ENCODE measurements around the gene PRXL2B. TPM values are rescaled to one million over a fixed set of nuclear protein-coding genes. Genes with fewer than 3 reads are reported as not detected.

PRXL2B gene
- total RNA-seq, 2 experiments from 2014 or later: 5.2 to 10.4 TPM

DNA sequence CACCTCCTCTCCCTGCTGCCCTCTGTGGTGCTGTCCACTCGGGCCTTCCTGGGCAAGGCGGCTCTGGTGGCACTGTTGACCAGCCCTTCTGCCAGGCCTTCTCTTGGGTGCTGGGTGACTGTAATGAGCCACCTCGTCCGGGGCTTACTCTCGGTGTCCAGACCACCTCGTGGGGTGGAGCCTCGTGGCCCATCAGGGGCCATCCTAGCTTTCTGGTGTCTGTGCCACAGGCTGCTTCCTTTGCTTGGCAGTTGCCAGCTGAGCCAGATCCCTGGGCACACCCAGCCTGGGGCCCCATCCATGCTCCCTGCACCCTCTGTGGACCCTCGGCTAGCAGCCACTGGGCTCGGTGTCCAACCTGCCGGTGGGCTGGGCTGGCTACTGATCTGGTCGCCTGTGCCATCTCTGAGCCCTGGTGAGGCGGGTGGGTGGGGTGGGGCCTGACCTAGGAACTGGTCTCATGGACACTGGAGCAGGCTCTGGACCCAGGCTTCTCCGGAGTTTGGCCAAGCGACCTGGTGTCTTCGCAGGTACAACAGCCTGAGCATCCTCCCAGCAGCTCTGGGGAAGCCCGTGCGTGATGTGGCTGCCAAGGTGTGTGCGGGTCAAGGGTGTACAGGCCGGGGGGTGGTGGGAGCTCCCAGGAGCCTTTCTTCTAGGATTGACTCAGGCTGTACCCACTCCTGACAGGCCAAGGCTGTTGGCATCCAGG lies 1.4 kb downstream of the PRXL2B start:
- ChIA-PET POLR2A (no interaction called here), CTCF (ENCODE audit: unreplicated experiment) (no interaction called here)
- no peaks in the 10 kb centered on the region for H4K20me1 ChIP-seq (ENCODE audit: insufficient read depth, low read length)
- H3K4me2 ChIP-seq (ENCODE audit: low read length): peak overlapping the region; percentile 94
- peak overlapping the region; percentile 90 for H3K4me3 ChIP-seq (ENCODE audit: low read depth, low read length, poor library complexity, severe bottlenecking)
- H3K27ac ChIP-seq (ENCODE audit: low read depth, low read length, poor library complexity, severe bottlenecking): no peak overlapping the region
- intact Hi-C loops (cut with micrococcal nuclease; ENCODE audit: unreplicated experiment): no loop called here
- no peak overlapping the region for H2AFZ ChIP-seq (ENCODE audit: low read length)
- TF ChIP-seq CTCF (conservative IDR thresholded peaks at IDR 0.05; ENCODE audit: low read length): no peak
- no peak for TF ChIP-seq EZH2phosphoT487 (IDR thresholded peaks at IDR 0.05; ENCODE audit: borderline replicate concordance, low read depth, low read length)
- no peak for DNase-seq (ENCODE audit: low spot score)
- H3K79me2 ChIP-seq (ENCODE audit: insufficient read depth, low read depth, low read length): no peaks in the 10 kb centered on the region
- peaks cover 31% of the 10 kb centered on the region for H3K4me1 ChIP-seq (ENCODE audit: insufficient read depth, low read length, poor library complexity, severe bottlenecking)
- no peaks in the 10 kb centered on the region for H3K36me3 ChIP-seq (ENCODE audit: insufficient read depth, low read length)
- H3K9me2 ChIP-seq (ENCODE audit: insufficient read depth, low read length): no peaks in the 10 kb centered on the region
- no peaks in the 10 kb centered on the region for H3K9me3 ChIP-seq (ENCODE audit: low read length)
- BruUV-seq (replicated peaks): no TSS peak

DNA sequence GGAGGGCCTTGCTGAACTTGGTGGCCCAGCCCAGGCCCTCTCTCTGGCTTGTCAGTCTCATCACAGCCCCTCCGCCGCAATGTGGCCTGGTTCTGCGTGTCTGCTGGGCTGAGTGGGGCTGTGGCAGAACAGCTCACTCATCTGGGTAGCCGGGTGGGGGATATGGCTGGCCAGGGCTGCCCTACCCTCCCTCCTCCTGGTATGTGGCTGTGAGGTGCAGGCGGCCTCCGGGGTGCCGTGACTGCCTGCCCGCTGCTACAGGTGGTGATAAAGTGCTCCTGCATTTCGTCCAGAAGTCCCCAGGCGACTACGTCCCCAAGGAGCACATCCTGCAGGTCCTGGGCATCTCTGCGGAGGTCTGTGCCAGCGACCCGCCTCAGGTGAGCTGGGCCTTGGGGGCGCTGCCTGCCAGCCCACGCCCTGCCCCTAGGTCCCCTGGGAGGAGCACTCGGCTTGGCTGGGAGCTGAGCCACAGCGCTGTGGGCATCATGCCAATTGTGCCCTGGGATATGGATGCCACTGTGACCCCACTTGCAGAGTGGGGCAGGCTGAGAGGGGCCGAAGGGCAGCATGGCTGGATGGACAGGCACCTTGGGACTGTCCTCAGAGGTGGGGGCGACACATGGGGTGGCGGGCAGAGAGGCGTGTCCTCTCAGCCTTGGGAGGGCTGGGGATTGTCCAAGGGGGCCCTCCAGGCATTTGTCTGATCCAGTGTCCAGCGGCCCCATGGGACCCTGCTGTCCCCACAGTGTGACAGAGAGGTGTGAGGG lies 2.3 kb downstream of the PRXL2B start:
- H3K4me3 ChIP-seq (ENCODE audit: low read depth, low read length, poor library complexity, severe bottlenecking): no peak overlapping the region
- POLR2A ChIA-PET: no interaction called here
- no peak overlapping the region for H2AFZ ChIP-seq (ENCODE audit: low read length)
- no TSS peak for BruUV-seq (replicated peaks)
- H3K79me2 ChIP-seq (ENCODE audit: insufficient read depth, low read depth, low read length): no peaks in the 10 kb centered on the region
- H3K9me2 ChIP-seq (ENCODE audit: insufficient read depth, low read length): no peaks in the 10 kb centered on the region
- TF ChIP-seq EZH2phosphoT487 (IDR thresholded peaks at IDR 0.05; ENCODE audit: borderline replicate concordance, low read depth, low read length): no peak
- no peak for TF ChIP-seq CTCF (conservative IDR thresholded peaks at IDR 0.05; ENCODE audit: low read length)
- H3K9me3 ChIP-seq (ENCODE audit: low read length): no peaks in the 10 kb centered on the region
- no peaks in the 10 kb centered on the region for H3K36me3 ChIP-seq (ENCODE audit: insufficient read depth, low read length)
- no peak overlapping the region for H3K4me2 ChIP-seq (ENCODE audit: low read length)
- CTCF ChIA-PET (ENCODE audit: unreplicated experiment): no interaction called here
- no peak for DNase-seq (ENCODE audit: low spot score)
- intact Hi-C loops (cut with micrococcal nuclease; ENCODE audit: unreplicated experiment): no loop called here
- H4K20me1 ChIP-seq (ENCODE audit: insufficient read depth, low read length): no peaks in the 10 kb centered on the region
- peaks cover 22% of the 10 kb centered on the region for H3K4me1 ChIP-seq (ENCODE audit: insufficient read depth, low read length, poor library complexity, severe bottlenecking)
- no peak overlapping the region for H3K27ac ChIP-seq (ENCODE audit: low read depth, low read length, poor library complexity, severe bottlenecking)

Measured in OCI-LY7 (cell line).